Hematopoietic multipotent progenitor cell treated with erythropoietin and hydrocortisone succinate and interleukin-3 and kit ligand, for 17 days (in vitro differentiated cells): ENCODE results near the gene IGDCC3.
"Not testable (repeated sequence)": the region's sequence is repeated elsewhere in the genome, so short reads cannot be mapped to it uniquely, and the experiment has no call there.

Experiments
- DNase-seq: peaks from one replicate; pipeline ENCODE4 v3.0.0-alpha.2; 2015; ENCODE audit warnings: low spot score

IGDCC3 gene

GRCh38 chr15:65370885-65371284 is 6.9 kb downstream of the IGDCC3 start:
- no peak for DNase-seq

GRCh38 chr15:65369651-65370050 is 8.2 kb downstream of the IGDCC3 start:
- no peak for DNase-seq

- DNase-seq: no peak
Observed at GRCh38 chr15:65369212-65369547, 8.6 kb downstream of the IGDCC3 start.

GRCh38 chr15:65368302-65369211 is 9.2 kb downstream of the IGDCC3 start:
- no peak for DNase-seq

- DNase-seq: no peak
Observed at GRCh38 chr15:65366122-65366892, 11.5 kb downstream of the IGDCC3 start.

- no peak for DNase-seq
Observed at GRCh38 chr15:65365229-65365628, 12.6 kb downstream of the IGDCC3 start.

GRCh38 chr15:65363766-65364165 is 14.0 kb downstream of the IGDCC3 start:
- DNase-seq: no peak

GRCh38 chr15:65363306-65363705 is 14.5 kb downstream of the IGDCC3 start:
- DNase-seq: no peak

- no peak for DNase-seq
Observed at GRCh38 chr15:65362491-65362890, 15.3 kb downstream of the IGDCC3 start.

- DNase-seq: no peak
Observed at GRCh38 chr15:65361708-65362459, 15.9 kb downstream of the IGDCC3 start.

GRCh38 chr15:65360506-65360905 is 17.3 kb downstream of the IGDCC3 start:
- DNase-seq: no peak

GRCh38 chr15:65355988-65356353 is 21.8 kb downstream of the IGDCC3 start:
- no peak for DNase-seq

GRCh38 chr15:65355173-65355987 is 22.4 kb downstream of the IGDCC3 start:
- DNase-seq: no peak

GRCh38 chr15:65354835-65355172 is 23.0 kb downstream of the IGDCC3 start:
- no peak for DNase-seq

GRCh38 chr15:65351972-65352371 is 25.8 kb downstream of the IGDCC3 start:
- not testable (repeated sequence) for DNase-seq

- no peak for DNase-seq
Observed at GRCh38 chr15:65349338-65349737, 28.5 kb downstream of the IGDCC3 start.

GRCh38 chr15:65347756-65348155 is 30.0 kb downstream of the IGDCC3 start:
- DNase-seq: not testable (repeated sequence)

- no peak for DNase-seq
Observed at GRCh38 chr15:65346856-65347598, 30.8 kb downstream of the IGDCC3 start.

GRCh38 chr15:65344914-65345275 is 32.9 kb downstream of the IGDCC3 start:
- no peak for DNase-seq

- no peak for DNase-seq
Observed at GRCh38 chr15:65344214-65344913, 33.4 kb downstream of the IGDCC3 start.
